HFFc6 (cell line): ENCODE results near the gene KDM5B. TPM values are rescaled to one million over a fixed set of nuclear protein-coding genes. Genes with fewer than 3 reads are reported as not detected.
A peak's percentile ranks its signal among the peaks of the same experiment; 100 is the strongest.
"Not testable (repeated sequence)": the region's sequence is repeated elsewhere in the genome, so short reads cannot be mapped to it uniquely, and the experiment has no call there.

ENCODE experiments used
- DNase-seq: peaks from one replicate; pipeline ENCODE4 v3.0.0-alpha.2; 2018
- H3K27ac Mint-ChIP-seq: 2 replicates; pipeline ENCODE4 v1.8.0; 2020; ENCODE audit warnings: mild to moderate bottlenecking, mixed read lengths
- H3K27me3 Mint-ChIP-seq: 2 replicates; pipeline ENCODE4 v1.8.0; 2021; ENCODE audit warnings: mild to moderate bottlenecking, moderate library complexity, mixed read lengths; ENCODE audit not compliant: insufficient read depth
- H3K36me3 Mint-ChIP-seq: 2 replicates; pipeline ENCODE4 v1.8.0; 2021; ENCODE audit warnings: low read depth, mixed read lengths
- H3K4me1 Mint-ChIP-seq: 2 replicates; pipeline ENCODE4 v1.8.0; 2020; ENCODE audit warnings: low read depth, mixed read lengths
- H3K4me3 Mint-ChIP-seq: 2 replicates; pipeline ENCODE4 v1.8.0; 2020; ENCODE audit warnings: mild to moderate bottlenecking, moderate library complexity, mixed read lengths
- H3K9me3 Mint-ChIP-seq: 2 replicates; pipeline ENCODE4 v1.8.0; 2020; ENCODE audit warnings: mild to moderate bottlenecking, mixed read lengths
- total RNA-seq, 6 experiments: library from RNA; stranded (reverse); fragmentation: NEBNext Ultra II Directional; extraction: Animal tissue kit (Norgen Biotek cat#: 25700); gene quantifications; 2 replicates in 1 of 6; 3 replicates in 5 of 6; pipeline ENCODE4 v1.2.3, GENCODE V29; 2021
- TF ChIP-seq, protein P1 (sequence below): fragments of 200-600 bp; sonication (generic); IDR thresholded peaks from 2 replicates; pipeline ENCODE4 v1.5.0; 2021; ENCODE audit warnings: antibody characterized with exemption, mild to moderate bottlenecking

KDM5B gene
- total RNA-seq, 6 experiments from 2014 or later, result 48.1 to 65.5 (median 53.5) TPM

DNA sequence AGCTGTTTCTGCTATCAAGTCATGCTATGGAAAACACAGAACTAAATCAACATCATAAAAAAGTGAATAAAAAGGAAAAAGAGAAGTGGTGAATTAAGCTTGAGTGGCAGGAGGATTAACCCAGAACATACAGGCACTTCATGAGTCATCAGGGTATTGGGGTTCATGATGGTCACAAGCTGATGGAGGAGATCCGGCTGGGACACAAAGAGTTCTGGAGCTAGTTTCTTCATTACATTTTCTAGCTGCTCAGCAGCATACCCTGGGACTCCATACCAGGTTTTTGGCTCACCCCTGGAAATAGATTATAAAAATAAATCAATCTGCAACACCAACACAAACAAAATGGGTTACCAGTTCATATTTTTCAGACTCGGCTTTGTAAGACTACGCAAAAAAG lies 55.4 kb downstream of the KDM5B start:
- Mint-ChIP-seq H3K36me3 (peaks cover 49% of the 10 kb centered on the region), H3K27ac (no peak overlapping the region), H3K4me3 (no peak overlapping the region), H3K9me3 (no peaks in the 10 kb centered on the region), H3K4me1 (no peaks in the 10 kb centered on the region), H3K27me3 (peaks cover 2% of the 10 kb centered on the region; the same call in 1 of the 2 replicates)
- TF ChIP-seq, protein P1, sequence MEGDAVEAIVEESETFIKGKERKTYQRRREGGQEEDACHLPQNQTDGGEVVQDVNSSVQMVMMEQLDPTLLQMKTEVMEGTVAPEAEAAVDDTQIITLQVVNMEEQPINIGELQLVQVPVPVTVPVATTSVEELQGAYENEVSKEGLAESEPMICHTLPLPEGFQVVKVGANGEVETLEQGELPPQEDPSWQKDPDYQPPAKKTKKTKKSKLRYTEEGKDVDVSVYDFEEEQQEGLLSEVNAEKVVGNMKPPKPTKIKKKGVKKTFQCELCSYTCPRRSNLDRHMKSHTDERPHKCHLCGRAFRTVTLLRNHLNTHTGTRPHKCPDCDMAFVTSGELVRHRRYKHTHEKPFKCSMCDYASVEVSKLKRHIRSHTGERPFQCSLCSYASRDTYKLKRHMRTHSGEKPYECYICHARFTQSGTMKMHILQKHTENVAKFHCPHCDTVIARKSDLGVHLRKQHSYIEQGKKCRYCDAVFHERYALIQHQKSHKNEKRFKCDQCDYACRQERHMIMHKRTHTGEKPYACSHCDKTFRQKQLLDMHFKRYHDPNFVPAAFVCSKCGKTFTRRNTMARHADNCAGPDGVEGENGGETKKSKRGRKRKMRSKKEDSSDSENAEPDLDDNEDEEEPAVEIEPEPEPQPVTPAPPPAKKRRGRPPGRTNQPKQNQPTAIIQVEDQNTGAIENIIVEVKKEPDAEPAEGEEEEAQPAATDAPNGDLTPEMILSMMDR, result no peak
- DNase-seq, result no peak

- TF ChIP-seq, protein P1, result peak; percentile 30
- no peak overlapping the region for H3K27ac Mint-ChIP-seq
- H3K36me3 Mint-ChIP-seq, result peaks cover 51% of the 10 kb centered on the region
- no peaks in the 10 kb centered on the region for H3K4me1 Mint-ChIP-seq
- H3K4me3 Mint-ChIP-seq, result no peak overlapping the region
- no peak for DNase-seq
- no peaks in the 10 kb centered on the region for H3K9me3 Mint-ChIP-seq
- peaks cover 2% of the 10 kb centered on the region; the same call in 1 of the 2 replicates for H3K27me3 Mint-ChIP-seq
Observed at GRCh38 chr1:202750761-202751160, 57.5 kb downstream of the KDM5B start.

DNA sequence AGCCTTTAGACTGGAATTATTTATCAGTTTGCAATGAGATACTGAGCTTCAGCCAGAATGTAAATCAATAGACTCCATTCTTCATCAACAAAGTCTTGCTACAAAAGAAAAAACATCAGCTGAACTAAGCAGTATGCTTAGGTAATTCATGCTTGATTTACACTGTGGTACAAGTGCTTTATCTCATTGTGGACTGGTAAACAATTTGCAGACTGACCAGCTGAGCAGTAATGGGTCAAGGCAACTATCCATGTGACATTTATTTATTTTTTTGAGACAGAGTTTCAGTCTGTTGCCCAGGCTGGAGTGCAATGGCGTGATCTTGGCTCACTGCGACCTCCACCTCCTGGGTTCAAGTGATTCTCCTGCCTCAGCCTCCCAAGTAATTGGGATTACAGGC lies 58.2 kb downstream of the KDM5B start:
- Mint-ChIP-seq H3K27ac (no peak overlapping the region), H3K4me3 (no peak overlapping the region), H3K36me3 (peaks cover 51% of the 10 kb centered on the region), H3K4me1 (no peaks in the 10 kb centered on the region), H3K9me3 (no peaks in the 10 kb centered on the region), H3K27me3 (peaks cover 2% of the 10 kb centered on the region; the same call in 1 of the 2 replicates)
- TF ChIP-seq, protein P1, result no peak
- no peak for DNase-seq

- Mint-ChIP-seq H3K4me1 (no peaks in the 10 kb centered on the region), H3K9me3 (no peaks in the 10 kb centered on the region), H3K36me3 (peaks cover 47% of the 10 kb centered on the region), H3K27me3 (no peaks in the 10 kb centered on the region; the same call in 1 of the 2 replicates), H3K4me3 (no peak overlapping the region), H3K27ac (no peak overlapping the region)
- TF ChIP-seq, protein P1, result no peak
- no peak for DNase-seq
Observed at GRCh38 chr1:202745323-202745888, 62.8 kb downstream of the KDM5B start.

GRCh38 chr1:202744770-202745169 lies 63.5 kb downstream of the KDM5B start:
- not testable (repeated sequence) for H3K9me3 Mint-ChIP-seq, H3K27ac Mint-ChIP-seq, H3K4me1 Mint-ChIP-seq, DNase-seq, H3K27me3 Mint-ChIP-seq, H3K4me3 Mint-ChIP-seq
- peaks cover 47% of the 10 kb centered on the region for H3K36me3 Mint-ChIP-seq

- H3K27me3 Mint-ChIP-seq, result no peaks in the 10 kb centered on the region; the same call in 1 of the 2 replicates
- no peak overlapping the region for H3K4me3 Mint-ChIP-seq
- H3K27ac Mint-ChIP-seq, result no peak overlapping the region
- no peak for DNase-seq
- TF ChIP-seq, protein P1, result no peak
- H3K36me3 Mint-ChIP-seq, result peaks cover 39% of the 10 kb centered on the region
- no peaks in the 10 kb centered on the region for H3K9me3 Mint-ChIP-seq
- H3K4me1 Mint-ChIP-seq, result no peaks in the 10 kb centered on the region
Observed at GRCh38 chr1:202742496-202742895, 65.7 kb downstream of the KDM5B start.
